ENCODE results near the gene DENND4A.

The DENND4A gene

DNA sequence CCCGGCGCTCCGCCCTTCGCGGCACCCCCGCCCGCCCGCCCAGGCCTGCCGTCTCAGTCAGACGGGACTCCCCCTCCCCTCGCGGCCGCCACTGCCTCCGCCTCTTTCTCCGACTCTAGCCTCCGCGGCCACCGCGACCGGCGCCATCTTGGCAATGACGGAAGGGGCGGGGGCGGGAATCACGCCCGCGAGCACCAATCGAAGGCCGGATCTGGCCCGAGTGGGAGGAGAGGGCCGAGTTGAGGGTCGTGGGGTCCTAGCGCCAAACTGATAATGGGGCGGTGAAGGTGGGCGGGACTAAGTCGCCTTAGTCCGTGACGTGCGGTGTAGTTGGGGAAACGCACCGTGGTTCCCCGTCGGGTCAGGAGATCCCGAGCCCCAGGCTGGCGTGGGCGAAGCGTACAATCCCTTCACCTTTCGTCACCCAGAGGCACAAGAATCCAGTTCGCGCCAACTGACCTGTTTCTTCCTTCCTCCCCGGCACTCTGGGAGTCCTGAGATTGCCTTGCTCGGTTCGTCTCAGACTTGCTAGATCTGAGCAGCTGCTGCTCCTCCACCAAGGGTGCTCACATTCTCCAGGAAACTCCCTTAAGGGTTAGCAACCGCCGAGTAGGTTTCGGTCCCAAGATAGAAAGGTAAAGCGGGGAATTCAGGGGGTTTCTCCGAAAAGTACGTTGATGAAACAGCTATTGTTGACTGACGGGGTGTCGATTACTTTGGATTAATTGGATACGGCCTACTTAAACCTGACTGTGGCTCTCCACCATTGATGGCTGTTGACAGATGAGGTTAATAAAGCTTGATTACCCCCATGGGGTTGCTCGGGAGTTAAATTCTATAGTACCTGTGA lies at the start of gene DENND4A:
TSS of gene DENND4A (minus strand) at position 156 of the 850 bp plus-strand sequence. CDS start 35,843 bp downstream, outside the sequence.
- peak; percentile 86 to 92 for DNase-seq

DNA sequence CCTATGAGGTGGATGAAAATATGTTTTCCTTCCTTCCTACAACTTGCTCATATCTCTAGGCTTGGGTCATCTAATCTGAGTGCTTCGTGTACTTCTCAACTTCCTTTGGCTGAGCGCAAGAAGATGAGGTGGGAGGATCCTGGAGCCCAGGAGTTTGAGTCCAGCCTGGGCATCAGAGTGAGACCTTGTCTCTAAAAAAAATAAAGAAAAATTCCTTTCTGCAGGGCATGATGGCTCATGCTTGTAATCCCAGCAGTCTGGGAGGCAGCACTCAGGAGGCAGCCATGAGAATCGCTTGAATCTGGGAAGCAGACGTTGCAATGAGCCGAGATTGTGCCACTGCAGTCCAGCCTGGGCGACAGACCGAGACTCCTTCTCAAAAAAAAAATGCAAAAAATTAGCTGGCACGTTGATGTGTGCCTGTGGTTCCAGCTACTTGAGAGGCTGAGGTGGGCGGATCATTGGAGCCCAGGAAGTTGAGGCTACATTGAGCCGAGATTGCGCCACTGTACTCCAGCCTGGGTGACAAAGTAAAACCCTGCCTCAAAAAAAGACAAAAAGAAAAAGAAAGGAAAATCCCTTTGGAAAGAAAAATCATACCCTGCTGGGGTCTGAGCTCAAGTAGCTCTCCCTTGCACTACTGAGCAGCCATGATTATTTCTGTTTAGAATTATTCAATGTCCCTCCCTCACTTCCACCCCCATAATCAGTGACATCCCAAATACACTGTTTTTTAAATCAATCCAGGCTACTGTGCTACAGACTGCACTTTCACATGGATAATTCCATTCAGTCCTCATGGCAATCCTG lies 49.2 kb upstream of the DENND4A start:
- DNase-seq, result no peak

DNA sequence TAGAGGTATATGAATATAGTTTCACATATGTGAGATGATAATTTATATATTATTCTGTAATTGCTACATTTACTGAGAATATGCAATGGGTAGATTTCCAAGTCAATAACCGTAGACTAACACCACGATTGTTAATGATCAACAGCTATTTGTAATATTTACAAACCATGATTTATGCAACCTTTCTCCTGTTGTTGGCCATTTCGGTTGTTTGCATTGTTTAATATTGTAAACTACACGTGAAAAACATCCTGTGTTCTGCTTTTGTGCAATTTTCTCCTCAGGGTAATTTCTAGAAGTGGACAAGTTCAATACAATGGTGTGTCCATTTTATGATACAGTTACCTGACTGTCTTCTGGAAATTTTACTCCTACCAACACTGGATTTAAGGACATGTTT lies 47.9 kb upstream of the DENND4A start:
- no peak for DNase-seq

DNA sequence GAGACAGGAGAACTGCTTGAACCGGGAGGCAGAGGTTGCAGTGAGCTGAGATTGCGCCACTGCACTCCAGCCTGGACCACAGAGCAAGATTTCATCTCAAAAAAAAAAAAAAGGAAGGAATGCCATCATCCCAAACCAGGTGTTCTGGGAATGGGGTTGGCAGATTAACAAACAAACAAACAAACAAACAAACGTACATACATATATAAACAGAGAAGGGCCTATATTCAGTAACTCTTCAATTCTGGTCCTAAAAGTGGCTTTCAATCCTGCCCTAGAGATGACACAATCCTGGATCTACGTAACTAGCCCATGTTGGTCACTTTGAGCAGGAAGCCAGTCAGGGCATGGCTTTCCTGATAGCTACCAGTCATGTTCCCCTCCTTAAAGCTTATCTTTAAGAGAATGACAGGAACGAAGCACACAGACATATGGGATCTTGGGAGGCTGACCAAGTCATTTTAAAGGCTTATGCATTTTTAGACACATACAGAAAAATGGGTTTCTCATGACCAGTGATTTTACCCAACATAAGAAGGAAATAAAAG lies 47.3 kb upstream of the DENND4A start:
- no peak for DNase-seq

DNA sequence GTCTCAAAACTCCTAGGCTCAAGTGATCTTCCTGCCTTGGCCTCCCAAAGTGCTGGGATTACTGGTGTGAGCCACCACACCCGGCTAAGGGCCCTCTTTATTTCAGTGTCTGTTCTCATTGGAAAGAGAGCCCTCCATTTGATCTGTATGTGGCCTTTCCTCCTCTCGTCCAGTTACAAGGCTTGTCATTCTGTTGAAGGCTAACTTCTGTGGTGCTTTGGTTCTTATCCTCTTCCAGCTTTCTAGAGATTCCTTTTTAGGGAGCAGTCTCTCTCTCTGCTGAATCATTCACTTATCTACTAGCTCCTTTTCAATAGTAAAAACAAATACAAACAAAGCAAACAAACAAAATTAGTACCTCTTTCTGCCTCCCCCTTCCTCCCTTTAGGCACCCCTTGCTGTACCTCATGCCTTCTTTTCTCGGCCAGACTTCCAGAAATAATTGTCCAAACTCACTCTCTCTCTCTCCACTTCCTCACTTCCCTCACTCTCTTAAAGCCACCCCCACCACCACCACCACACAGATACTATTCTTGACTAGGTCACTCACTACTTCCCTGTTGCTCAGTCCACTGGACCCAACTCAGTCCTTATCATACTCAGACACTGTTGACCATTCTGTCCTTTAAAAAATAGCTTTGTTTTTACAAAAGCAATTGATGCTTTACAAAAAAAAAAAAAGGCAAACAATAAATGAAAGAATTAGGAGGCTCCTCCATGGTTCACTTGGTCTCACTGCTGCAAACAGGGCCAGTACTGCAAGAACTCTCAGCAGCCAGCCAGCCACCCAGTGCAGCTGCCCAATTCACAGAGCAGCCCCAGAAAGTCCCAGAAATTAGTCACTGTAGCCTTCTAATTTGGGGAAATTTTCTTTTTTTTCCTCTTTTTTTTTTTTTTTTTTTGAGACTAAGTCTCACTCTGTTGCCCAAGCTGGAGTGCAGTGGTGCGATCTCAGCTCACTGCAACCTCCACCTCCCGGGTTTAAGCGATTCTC lies 45.5 kb upstream of the DENND4A start:
- DNase-seq, result no peak

DNA sequence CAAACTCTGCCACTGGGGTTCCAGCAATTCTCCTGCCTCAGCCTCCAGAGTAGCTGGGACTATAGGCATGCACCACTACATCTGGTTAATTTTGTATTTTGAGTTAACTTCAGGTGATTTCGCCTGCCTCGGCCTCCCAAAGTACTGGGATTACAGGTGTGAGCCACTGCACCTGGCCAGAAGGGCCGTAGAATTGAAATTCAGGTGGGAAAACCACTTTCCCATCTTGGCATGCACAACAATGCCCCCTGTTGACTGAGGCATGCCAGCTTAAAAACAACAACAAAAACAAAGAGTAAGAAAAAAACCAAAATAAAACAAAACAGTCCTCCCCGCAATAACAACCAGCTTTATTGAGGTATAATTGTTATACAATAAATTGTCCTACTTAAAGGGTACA lies 44.6 kb upstream of the DENND4A start:
- DNase-seq, result no peak

DNA sequence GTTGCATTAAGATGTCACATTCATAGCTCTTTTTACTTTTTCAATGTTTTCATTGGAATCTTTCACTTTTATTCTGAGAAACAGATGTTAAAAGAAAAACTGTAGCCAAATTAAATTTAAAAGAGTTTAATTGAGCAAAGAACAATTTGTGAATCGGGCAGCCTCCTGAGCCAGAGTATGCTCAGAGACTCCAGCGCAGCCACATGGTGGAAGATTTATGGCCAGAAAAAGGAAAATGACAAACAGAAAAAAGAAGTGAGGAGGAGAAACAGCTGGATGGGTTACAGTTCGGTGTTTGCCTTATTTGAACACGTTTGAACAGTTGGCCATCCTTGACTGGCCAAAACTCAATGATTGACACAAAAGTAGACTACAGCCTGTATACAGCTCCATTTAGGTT lies 43.4 kb upstream of the DENND4A start:
- DNase-seq, result no peak

DNA sequence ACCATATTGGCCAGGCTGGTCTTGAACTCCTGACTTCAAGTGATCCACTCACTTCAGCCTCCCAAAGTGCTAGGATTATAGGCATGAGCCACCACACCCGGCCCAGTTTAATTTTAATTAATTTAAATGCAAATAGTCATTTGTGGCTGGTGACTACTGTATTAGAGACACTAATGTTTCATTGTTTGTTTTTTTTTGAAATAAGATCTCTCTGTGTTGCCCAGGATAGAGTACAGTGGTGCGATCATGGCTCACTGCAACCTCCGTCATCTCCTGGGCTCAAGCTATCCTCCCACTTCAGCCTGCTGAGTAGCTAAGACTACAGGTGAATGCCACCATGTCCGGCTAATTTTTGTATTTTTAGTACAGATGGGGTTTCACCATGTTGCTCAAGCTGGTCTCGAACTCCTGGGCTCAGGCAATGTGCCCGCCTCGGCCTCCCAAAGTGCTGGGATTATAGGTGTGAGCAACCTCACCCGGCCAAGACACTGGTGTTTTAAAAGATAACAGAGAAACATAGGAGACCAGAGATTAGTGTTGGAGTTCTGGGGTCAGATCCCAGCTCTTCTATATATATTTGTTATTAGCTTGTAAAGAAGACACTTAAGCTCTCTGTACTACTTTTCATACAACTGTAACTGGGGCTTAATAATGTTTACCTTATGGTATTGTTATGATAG lies 42.6 kb upstream of the DENND4A start:
- no peak for DNase-seq

DNA sequence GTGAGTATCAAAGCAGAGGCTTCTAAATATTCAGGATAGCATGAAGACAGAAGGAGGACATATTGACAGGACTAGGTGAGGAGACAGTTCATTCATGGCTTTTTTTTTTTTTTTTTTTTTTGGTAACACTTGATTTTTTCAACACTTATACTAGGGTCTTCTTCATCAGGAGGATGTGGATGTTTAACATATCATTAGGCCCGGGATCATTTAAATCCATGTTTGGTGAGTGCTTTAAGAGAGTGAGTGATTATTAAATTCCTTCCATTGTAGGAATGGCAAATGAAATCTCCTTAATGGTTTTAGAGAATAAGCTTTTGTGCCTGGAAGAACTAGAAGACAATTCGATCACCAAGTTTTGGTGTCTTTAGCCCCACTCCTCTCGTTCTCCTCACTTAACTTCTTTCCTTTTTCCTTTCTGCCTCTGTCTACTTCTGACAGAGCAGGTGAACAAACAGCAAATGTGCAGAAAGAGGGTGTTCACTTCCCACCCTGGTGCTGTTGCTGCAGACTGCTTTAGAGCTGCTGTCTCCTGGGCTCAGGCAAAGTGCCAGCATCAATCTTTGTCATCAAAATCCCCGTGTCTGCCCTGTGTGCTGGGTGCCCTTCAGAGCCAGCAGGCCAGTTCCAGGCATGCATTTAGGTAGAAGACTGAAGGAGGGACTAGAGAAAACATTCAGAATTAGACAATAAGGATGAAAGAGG lies 41.6 kb upstream of the DENND4A start:
- no peak for DNase-seq

DNA sequence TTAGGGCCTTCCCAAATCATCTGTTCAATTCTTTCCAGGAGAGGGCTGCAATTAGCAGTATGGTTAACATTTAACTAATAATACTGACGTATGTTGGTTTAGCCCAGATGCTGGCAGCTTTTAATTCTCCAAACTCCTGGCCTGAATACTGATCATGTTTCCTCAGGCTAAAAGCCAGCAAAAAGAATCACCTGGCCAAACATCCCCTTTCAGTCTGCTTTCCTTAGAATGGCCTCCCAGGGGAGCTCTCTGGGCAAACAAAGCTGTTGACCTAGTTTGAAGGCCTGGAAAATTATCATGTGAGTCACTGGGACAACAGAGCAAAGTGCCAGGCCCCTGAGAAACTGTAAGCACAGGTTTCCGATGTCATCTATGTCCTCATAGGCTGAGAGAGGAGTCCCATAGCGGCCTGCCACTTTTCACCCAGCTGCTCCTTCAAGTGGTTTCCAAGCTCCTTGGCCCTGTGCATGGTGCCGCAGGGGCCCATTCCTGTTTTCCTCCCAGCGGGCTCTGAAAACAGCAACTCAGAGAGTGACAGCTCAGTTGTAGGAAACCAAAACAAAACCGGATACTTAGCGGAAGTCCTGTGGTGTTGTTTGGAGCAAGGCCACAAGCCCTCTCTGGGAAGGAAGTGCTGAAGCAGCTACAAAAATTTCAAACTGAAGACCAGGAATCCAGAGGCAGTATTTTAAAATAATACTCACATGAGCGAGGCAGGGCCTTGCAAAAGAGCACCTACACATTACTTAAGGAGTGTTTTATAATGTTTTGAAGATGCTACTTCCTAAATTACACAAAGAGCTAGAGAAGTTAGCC lies 40.7 kb upstream of the DENND4A start:
- peak; percentile 69 to 90 for DNase-seq

DNA sequence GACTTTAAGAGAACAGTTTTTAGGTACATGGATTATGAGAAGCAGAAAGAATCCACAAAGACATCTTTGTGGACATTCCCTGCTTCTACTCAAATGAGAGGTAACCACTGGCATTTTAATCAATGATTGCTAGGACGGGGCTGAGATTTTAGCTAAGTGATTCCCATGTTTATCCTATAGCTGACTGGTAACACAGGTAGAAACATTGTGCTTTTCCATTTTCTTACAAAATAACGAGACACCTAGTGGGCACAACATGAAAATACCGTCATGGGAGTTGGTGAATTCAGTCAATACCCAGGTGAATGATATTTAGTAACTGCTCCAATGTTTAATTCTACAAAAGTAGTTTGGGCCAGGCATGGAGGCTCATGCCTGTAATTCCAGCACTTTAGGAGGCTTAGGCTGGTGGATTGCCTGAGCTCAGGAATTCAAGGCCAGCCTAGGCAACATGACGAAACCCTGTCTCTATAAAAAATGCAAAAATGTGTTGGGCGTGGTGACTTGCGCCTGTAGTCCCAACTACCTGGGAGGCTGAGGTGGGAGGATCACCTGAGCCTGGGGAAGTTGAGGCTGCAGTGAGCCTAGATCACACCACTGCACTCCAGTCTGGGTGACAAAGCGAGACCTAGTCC lies 37.2 kb upstream of the DENND4A start:
- no peak for DNase-seq

DNA sequence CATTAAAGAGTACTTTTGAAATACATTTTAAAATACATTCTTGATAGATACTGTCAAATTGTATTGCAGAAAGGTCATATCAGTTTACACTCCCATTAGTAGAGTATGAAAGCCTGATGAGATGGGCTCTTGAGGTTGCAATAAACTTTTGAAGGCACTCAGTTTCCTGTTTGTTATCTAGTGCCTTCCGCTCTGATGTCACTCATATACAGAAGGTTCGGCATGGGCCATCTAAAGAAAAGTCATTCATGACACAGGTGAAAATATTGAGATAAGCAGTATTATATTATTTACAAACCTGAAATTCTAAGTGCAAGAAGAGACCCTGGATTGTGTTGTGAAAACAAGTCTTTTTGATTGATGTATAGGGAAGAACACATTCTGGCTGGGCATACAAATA lies 36.5 kb upstream of the DENND4A start:
- DNase-seq, result no peak

DNA sequence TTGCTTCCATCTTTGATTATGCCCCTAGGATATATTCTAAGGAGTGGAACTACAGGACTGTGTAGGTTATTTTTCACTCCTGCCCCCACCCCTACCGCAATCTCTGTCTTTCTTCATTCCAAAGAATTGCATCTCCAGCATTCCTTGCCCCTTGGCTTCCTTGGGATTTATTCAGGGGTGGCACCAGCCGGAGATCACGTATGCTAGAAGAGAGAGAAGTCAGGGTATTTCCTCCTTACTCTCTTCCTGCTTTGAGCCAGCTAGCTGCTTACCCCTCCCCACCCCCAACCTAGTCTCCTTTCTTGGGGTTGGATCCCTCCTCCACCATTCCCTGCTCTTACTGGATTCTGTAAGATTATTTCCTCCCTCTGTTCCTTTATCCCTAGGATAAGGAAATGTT lies 35.0 kb upstream of the DENND4A start:
- DNase-seq, result no peak

DNA sequence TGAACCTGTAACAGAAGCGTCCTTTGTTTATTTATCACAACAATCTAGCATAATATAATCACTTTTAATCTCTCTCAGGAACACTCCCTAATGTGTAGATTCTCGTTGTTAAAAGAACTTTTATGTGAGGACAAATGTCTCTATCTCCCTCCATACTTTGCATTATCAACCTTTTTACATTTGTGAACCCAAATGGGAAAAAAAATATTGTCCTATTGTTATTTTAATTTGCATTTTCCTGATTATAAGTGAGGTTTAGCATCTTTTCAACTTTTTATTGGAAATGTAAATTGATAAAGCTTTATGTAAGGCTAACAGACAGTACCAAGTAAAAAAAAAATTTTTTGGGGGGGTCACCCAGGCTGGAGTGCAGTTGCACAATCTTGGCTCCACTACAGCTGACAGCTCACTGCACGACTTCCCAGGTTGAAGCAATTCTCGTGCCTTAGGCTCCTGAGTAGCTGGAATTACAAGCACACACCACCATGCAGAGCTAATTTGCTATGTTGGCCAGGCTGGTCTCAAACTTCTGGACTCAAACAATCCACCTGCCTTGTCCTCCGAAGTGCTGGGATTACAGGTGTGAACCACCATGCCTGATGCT lies 33.0 kb upstream of the DENND4A start:
- no peak for DNase-seq

DNA sequence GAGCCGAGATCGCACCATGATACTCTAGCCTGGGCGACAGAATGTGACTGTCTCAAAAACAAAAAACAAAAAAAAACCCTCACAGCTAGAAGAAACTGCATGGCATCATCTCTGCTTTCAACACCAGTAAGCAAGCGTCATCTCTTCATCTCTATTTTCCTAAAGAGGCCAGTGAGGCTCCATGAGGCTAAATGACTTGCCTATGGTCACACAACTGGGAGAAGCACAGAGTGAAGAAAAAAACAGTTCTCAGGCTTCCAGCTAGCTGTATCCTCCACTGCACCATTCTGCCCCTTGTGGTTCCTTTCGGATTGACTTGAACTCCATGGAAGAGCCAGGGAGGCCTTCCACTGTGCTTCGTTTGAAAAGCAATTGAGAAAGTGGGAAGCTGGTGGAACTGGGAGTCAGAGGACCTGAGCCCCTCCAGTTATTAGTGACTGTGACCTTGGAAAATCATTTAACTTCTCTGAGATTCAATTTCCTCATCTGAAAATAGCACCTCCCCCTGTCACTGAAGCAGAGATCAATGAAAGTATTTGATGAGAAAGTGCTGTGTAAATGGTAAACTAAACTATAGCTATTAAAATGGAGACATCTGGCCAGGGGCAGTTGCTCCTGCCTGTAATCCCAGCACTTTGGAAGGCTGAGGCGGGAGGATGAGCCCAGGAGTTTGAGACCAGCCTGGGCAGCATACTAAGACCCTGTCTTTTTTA lies 32.1 kb upstream of the DENND4A start:
- DNase-seq, result no peak

DNA sequence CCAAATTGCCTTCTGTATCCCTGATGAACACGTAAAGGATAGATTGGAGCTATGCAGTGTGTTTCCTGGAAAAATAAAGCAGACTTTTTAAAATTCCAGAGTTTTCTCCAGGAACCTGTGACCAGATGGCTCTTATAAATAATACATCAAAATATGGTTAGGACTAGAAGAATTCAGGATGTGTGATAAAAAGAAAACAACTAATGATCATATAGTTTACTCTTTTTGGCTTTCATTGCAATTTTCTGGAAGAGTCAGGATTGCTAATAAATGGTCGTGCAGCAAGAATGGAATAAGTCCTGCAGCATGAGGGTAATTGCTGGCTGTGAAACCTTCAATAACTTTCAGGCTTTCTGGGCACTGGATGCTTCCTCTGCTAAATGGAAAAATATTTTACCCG lies 30.2 kb upstream of the DENND4A start:
- DNase-seq, result no peak

DNA sequence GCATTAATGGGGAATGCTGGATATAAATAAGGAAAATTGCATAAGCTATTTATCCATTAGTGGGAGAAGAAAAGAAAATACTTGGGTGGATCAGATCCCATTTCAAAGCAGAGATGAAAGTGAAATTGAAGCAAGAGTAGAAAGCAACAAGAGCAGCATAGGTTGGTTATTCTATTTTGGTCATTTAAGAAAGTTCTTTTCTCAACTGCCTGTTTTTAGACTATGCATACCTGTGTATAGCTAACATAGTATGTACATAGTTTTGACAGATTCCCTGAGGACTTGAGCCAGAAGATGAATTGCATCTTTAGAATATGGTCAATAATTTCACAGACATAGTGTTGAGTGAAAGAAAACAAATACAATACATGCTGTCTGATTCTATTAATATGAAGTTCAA lies 29.0 kb upstream of the DENND4A start:
- DNase-seq, result no peak

DNA sequence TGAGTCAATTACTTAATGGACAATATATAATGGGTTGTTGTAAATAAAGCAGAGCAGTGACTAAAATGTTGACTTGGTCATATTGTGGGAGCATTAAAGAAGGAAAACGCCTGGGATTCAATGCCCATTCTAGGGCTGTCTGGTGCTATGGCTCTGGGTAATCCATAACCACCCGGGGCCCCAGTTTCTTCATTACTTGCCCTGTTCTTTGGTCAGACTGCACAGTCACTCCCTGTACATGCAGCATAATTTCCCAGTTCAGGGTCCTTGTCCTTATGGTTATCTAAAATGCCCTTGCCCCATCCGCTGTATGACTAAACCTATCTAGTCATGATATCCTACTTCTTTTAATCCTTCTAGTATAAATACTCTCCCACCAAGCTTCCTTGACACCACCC lies 27.5 kb upstream of the DENND4A start:
- no peak for DNase-seq
